ENCODE data around the gene HYPK. TPM values are rescaled to one million over a fixed set of nuclear protein-coding genes. Genes with fewer than 3 reads are reported as not detected.
A peak's percentile ranks its signal among the peaks of the same experiment; 100 is the strongest.

The HYPK gene
- total and polyA plus RNA-seq, 10 donors, result 2.4 to 35.8 (median 9.4) TPM

GRCh38 chr15:43777267-43777914, 23.0 kb upstream of the HYPK start:
- peak; percentile 50 to 81 (median 77) for TF ChIP-seq CTCF (IDR thresholded peaks at IDR 0.05 in 8 of 11, conservative IDR thresholded peaks at IDR 0.05 in 3 of 11)
- peak; percentile 41 to 66 (median 64) for TF ChIP-seq POLR2AphosphoS5 (IDR thresholded peaks at IDR 0.05)
- TF ChIP-seq POLR2A (IDR thresholded peaks at IDR 0.05), result no peak
- peak overlapping the region; percentile 47 to 80 (median 66) for H3K4me3 ChIP-seq
- no peaks in the 10 kb centered on the region for H3K9me3 ChIP-seq
- DNase-seq, result peak; percentile 95
- WGBS, 5 donors, result 2 to 3% (median 2%) methylated on average over 27 to 31 of the region's 31 CpGs
- no peaks in the 10 kb centered on the region for H3K27me3 ChIP-seq (replicated peaks in 1 of 7)
- intact Hi-C loops (cut with DNase I; ENCODE audit: low total_unique reads), result no loop called here
- H3K27ac ChIP-seq, result peak overlapping the region; percentile 83 to 91 (median 86)
- H3K36me3 ChIP-seq, result peaks cover 0 to 20% (median 16%) of the 10 kb centered on the region in 6 donors
- peaks cover 8 to 34% (median 25%) of the 10 kb centered on the region in 6 donors for H3K4me1 ChIP-seq

- 73 to 87% (median 78%) methylated on average over 1 of the region's 1 CpG for WGBS, 5 donors
- Histone ChIP-seq H3K4me1 (peaks cover 8 to 32% (median 25%) of the 10 kb centered on the region in 6 donors), H3K36me3 (peaks cover 0 to 4% (median under 1%) of the 10 kb centered on the region in 6 donors), H3K27ac (no peak overlapping the region), H3K27me3 (replicated peaks in 1 of 7) (peaks cover 0 to 4% (median 0%) of the 10 kb centered on the region in 7 donors), H3K9me3 (no peaks in the 10 kb centered on the region), H3K4me3 (no peak overlapping the region)
- TF ChIP-seq POLR2A (IDR thresholded peaks at IDR 0.05), result no peak
- no peak for TF ChIP-seq POLR2AphosphoS5 (IDR thresholded peaks at IDR 0.05)
- TF ChIP-seq CTCF (IDR thresholded peaks at IDR 0.05 in 8 of 11, conservative IDR thresholded peaks at IDR 0.05 in 3 of 11), result no peak
- no peak for DNase-seq
- intact Hi-C loops (cut with DNase I; ENCODE audit: low total_unique reads), result no loop called here
Measured at GRCh38 chr15:43779016-43779415, 21.4 kb upstream of the HYPK start.

GRCh38 chr15:43789409-43789808, 11.0 kb upstream of the HYPK start:
- no peak for DNase-seq
- Histone ChIP-seq H3K27me3 (replicated peaks in 1 of 7) (no peaks in the 10 kb centered on the region), H3K9me3 (no peaks in the 10 kb centered on the region), H3K4me1 (peaks cover 13 to 53% (median 25%) of the 10 kb centered on the region in 6 donors), H3K4me3 (no peak overlapping the region), H3K27ac (peak overlapping the region in 5 of 8 donors; percentile 5 to 61 (median 52)), H3K36me3 (peaks cover 0 to 13% (median 10%) of the 10 kb centered on the region in 6 donors)
- intact Hi-C loops (cut with DNase I; ENCODE audit: low total_unique reads), result no loop called here
- TF ChIP-seq POLR2A (IDR thresholded peaks at IDR 0.05), result no peak
- TF ChIP-seq CTCF (IDR thresholded peaks at IDR 0.05 in 8 of 11, conservative IDR thresholded peaks at IDR 0.05 in 3 of 11), result no peak
- WGBS, 5 donors, result 65 to 89% (median 82%) methylated on average over 3 of the region's 3 CpGs

- TF ChIP-seq POLR2A (IDR thresholded peaks at IDR 0.05) (peak; percentile 87 to 98 (median 90)), CTCF (IDR thresholded peaks at IDR 0.05 in 8 of 11, conservative IDR thresholded peaks at IDR 0.05 in 3 of 11) (peak in 1 of 11 experiments; percentile 31), POLR2AphosphoS5 (IDR thresholded peaks at IDR 0.05) (peak; percentile 100)
- peak within 1 kb of the TSS; percentile 93 to 98 (median 98) for H3K27ac ChIP-seq
- H3K36me3 ChIP-seq, result peaks cover 0 to 40% (median 29%) of the 10 kb centered on the region in 6 donors
- peak within 1 kb of the TSS; percentile 48 to 91 (median 78) for H3K4me3 ChIP-seq
- no peaks in the 10 kb centered on the region for H3K9me3 ChIP-seq
- WGBS, 5 donors, result 0 to 1% (median 1%) methylated on average over 38 to 66 of the region's 66 CpGs
- H3K4me1 ChIP-seq, result peaks cover 24 to 81% (median 50%) of the 10 kb centered on the region in 6 donors
- intact Hi-C loops (cut with DNase I; ENCODE audit: low total_unique reads), result no loop called here
- peak; percentile 100 for DNase-seq
- H3K27me3 ChIP-seq (replicated peaks in 1 of 7), result no peaks in the 10 kb centered on the region
Measured at GRCh38 chr15:43791993-43792760, 8.2 kb upstream of the HYPK start, which contains the start of gene SERF2. TSS of gene SERF2 (plus strand) at chr15:43792320. CDS start at chr15:43792377, 57 bp downstream.

Data from spleen (tissue), 11 donors.